HepG2 (cell line): ENCODE measurements around the gene USP19. TPM values are rescaled to one million over a fixed set of nuclear protein-coding genes. Genes with fewer than 3 reads are reported as not detected.

ENCODE experiments used
- CEBPG ChIP-seq: IDR thresholded peaks from 2 replicates; pipeline ENCODE4 v1.6.1; 2016
- DNMT1 ChIP-seq: sonication (generic); formaldehyde crosslinking; IDR thresholded peaks from 2 replicates; pipeline ENCODE4 v1.5.1; 2020; ENCODE audit warnings: mild to moderate bottlenecking, missing genetic modification reagents
- ERF ChIP-seq: IDR thresholded peaks from 2 replicates; pipeline ENCODE4 v1.6.1; 2018; ENCODE audit warnings: missing biosample characterization, missing genetic modification reagents
- ETV6 ChIP-seq: sonication (generic); formaldehyde crosslinking; conservative IDR thresholded peaks from 2 replicates; pipeline ENCODE4 v1.4.0; 2020; ENCODE audit warnings: missing genetic modification reagents
- HNRNPL ChIP-seq: fragments of 200-400 bp; formaldehyde crosslinking; IDR thresholded peaks from 2 replicates; pipeline ENCODE4 v1.6.1; 2017; ENCODE audit warnings: mild to moderate bottlenecking, low read depth, low read length
- IRX3 ChIP-seq: sonication (generic); formaldehyde crosslinking; IDR thresholded peaks from 2 replicates; pipeline ENCODE4 v1.8.1; 2023; ENCODE audit warnings: mild to moderate bottlenecking, low read depth, missing genetic modification reagents, borderline replicate concordance
- KAT2B ChIP-seq: fragments of 150-350 bp; IDR thresholded peaks from 2 replicates; pipeline ENCODE4 v1.6.1; 2014; ENCODE audit warnings: low read depth, low read length, borderline replicate concordance
- MED1 ChIP-seq: sonication (generic); formaldehyde crosslinking; IDR thresholded peaks from 2 replicates; pipeline ENCODE4 v1.4.0; 2020; ENCODE audit warnings: missing genetic modification reagents
- MZF1 ChIP-seq: sonication (generic); formaldehyde crosslinking; IDR thresholded peaks from 2 replicates; pipeline ENCODE4 v1.8.1; 2023; ENCODE audit warnings: mild to moderate bottlenecking, missing genetic modification reagents, borderline replicate concordance
- NFIC ChIP-seq: IDR thresholded peaks from 2 replicates; pipeline ENCODE4 v1.6.1; 2012; ENCODE audit warnings: mild to moderate bottlenecking, low read length, inconsistent platforms
- NR2C2 ChIP-seq: sonication (generic); formaldehyde crosslinking; IDR thresholded peaks from 2 replicates; pipeline ENCODE4 v1.4.0; 2020; ENCODE audit warnings: missing genetic modification reagents, mild to moderate bottlenecking, moderate library complexity, borderline replicate concordance
- NR2F2 ChIP-seq: IDR thresholded peaks from 2 replicates; pipeline ENCODE4 v1.6.1; 2012; ENCODE audit warnings: low read depth, inconsistent platforms, borderline replicate concordance
- NR2F6 ChIP-seq, 2 experiments: IDR thresholded peaks; 2 replicates each; pipeline ENCODE4 v1.6.1; 2016; ENCODE audit warnings: antibody characterized with exemption in 1 of 2, mild to moderate bottlenecking in 1 of 2
- POLR2AphosphoS5 ChIP-seq: IDR thresholded peaks from 2 replicates; pipeline ENCODE4 v1.6.1; 2012; ENCODE audit warnings: low read depth, low read length
- RAD51 ChIP-seq: fragments of 450-650 bp; IDR thresholded peaks from 2 replicates; pipeline ENCODE4 v1.6.1; 2016; ENCODE audit warnings: borderline replicate concordance
- RARA ChIP-seq: IDR thresholded peaks from 2 replicates; pipeline ENCODE4 v1.6.1; 2016; ENCODE audit warnings: missing genetic modification reagents, missing compliant biosample characterization
- SNAPC2 ChIP-seq: sonication (generic); formaldehyde crosslinking; IDR thresholded peaks from 2 replicates; pipeline ENCODE4 v1.8.1; 2022; ENCODE audit warnings: mild to moderate bottlenecking, missing genetic modification reagents
- SP5 ChIP-seq: IDR thresholded peaks from 2 replicates; pipeline ENCODE4 v1.6.1; 2016; ENCODE audit warnings: low read depth, borderline replicate concordance
- ZC3H13 ChIP-seq: sonication (generic); formaldehyde crosslinking; IDR thresholded peaks from 2 replicates; pipeline ENCODE4 v1.8.1; 2023; ENCODE audit warnings: mild to moderate bottlenecking, missing genetic modification reagents, moderate library complexity
- ZNF205 ChIP-seq: IDR thresholded peaks from 2 replicates; pipeline ENCODE4 v1.6.1; 2018; ENCODE audit warnings: missing biosample characterization, missing genetic modification reagents
- ZNF263 ChIP-seq: sonication (generic); formaldehyde crosslinking; IDR thresholded peaks from 2 replicates; pipeline ENCODE4 v1.4.0; 2020; ENCODE audit warnings: missing genetic modification reagents
- ZNF496 ChIP-seq: sonication (generic); formaldehyde crosslinking; IDR thresholded peaks from 2 replicates; pipeline ENCODE4 v1.8.1; 2023; ENCODE audit warnings: mild to moderate bottlenecking, moderate library complexity, missing genetic modification reagents; ENCODE audit not compliant: insufficient replicate concordance
- ZNF616 ChIP-seq: sonication (generic); formaldehyde crosslinking; IDR thresholded peaks from 2 replicates; pipeline ENCODE4 v1.5.0; 2020; ENCODE audit warnings: low read depth, mild to moderate bottlenecking, missing genetic modification reagents
- polyA plus RNA-seq, 8 experiments: library from polyadenylated mRNA; depleted of rRNA in 3 of 8; stranded (reverse) in 7 of 8; unstranded in 1 of 8; fragments of >200 nt; fragmentation: Illumina TruSeq in 4 of 8; extraction: Trizol in 4 of 8; gene quantifications; 2 replicates each; pipeline versions ENCODE4 v1.2.1 to v1.2.3, GENCODE V29; 2011 to 2016; ENCODE audit warnings: low read depth in 4 of 8, missing spikeins in 1 of 8, mixed read lengths in 1 of 8; ENCODE audit not compliant: insufficient read depth in 1 of 8
- total RNA-seq, 5 experiments: library from RNA; depleted of rRNA; stranded (reverse); fragments of >200 nt; fragmentation: Illumina TruSeq; extraction: Trizol; gene quantifications; 2 replicates each; pipeline ENCODE4 v1.2.3, GENCODE V29; 2016; ENCODE audit warnings: low read depth in 1 of 5
- TF ChIP-seq, protein P1 (sequence below): sonication (generic); formaldehyde crosslinking; IDR thresholded peaks from 2 replicates; pipeline ENCODE4 v1.9.0; 2021; ENCODE audit warnings: missing genetic modification reagents, borderline replicate concordance
- TF ChIP-seq, protein P2 (sequence below): sonication (generic); formaldehyde crosslinking; IDR thresholded peaks from 2 replicates; pipeline ENCODE4 v1.4.0; 2020; ENCODE audit warnings: missing genetic modification reagents
- TF ChIP-seq, protein P3 (sequence below): sonication (generic); formaldehyde crosslinking; IDR thresholded peaks from 2 replicates; pipeline ENCODE4 v1.4.0; 2020; ENCODE audit warnings: missing genetic modification reagents
- TF ChIP-seq, protein P4 (sequence below): sonication (generic); formaldehyde crosslinking; IDR thresholded peaks from 2 replicates; pipeline ENCODE4 v1.4.0; 2020; ENCODE audit warnings: mild to moderate bottlenecking, missing genetic modification reagents

Gene USP19
- total and polyA plus RNA-seq, 2 of the 13 experiments (the other 11 are each of a cell fraction or from before 2014, with no cell fraction given): 28.3 to 31.7 TPM

DNA sequence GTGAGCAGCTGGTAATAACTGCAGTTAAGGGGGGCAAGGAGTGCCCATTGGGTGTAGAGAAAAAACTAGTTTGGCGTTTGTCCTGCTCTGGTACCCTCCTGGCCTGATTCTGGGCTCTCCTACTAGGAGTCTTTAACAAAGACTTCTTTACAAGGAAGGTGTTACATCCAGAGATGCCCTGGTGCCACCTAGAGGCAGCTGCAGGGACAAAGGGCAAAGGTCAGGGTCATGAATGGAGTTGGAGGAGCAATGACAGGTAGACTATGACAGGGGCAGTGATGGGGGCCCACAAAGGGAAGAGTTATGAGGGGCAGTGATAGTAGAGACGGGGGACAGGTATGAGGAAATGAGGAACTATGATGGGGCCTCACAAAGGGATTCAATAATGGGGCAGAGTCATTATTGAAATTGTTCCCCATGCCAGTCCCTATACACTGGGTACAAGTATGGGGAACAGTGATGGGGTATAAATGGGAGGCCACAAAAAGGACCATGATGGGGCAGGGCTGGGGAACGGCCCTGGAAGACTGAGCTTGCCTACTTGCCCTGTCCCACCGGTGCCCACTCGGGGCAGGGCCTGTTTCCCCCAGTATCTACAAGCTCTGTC, 37.6 kb upstream of the USP19 start (continued):
- TF ChIP-seq NR2C2 (peak; percentile 95), NR2F2 (peak; percentile 93), HNRNPL (no peak), ZNF496 (CRISPR knock-in tag) (no peak), ZC3H13 (CRISPR knock-in tag) (no peak), SP5 (CRISPR knock-in tag) (no peak), RAD51 (no peak), ETV6 (CRISPR knock-in tag) (no peak), ZNF205 (0 out of 2 replicates have a peak, but pooled peaks have one; percentile 17), CEBPG (CRISPR knock-in tag) (0 out of 2 replicates have a peak, but pooled peaks have one; percentile 8), NR2F6 (IDR thresholded peaks at IDR 0.05) (peak; percentile 100), NR2F6 (CRISPR knock-in tag; IDR thresholded peaks at IDR 0.05) (peak; percentile 100), MZF1 (CRISPR knock-in tag) (no peak), RARA (CRISPR knock-in tag) (peak; percentile 53), NFIC (no peak), KAT2B (no peak), POLR2AphosphoS5 (peak; percentile 48; the same call in 1 of the 2 replicates), ERF (no peak), MED1 (CRISPR knock-in tag) (no peak), ZNF263 (no peak), DNMT1 (CRISPR knock-in tag) (no peak), SNAPC2 (no peak), IRX3 (no peak), ZNF616 (no peak)
- TF ChIP-seq, protein P1, sequence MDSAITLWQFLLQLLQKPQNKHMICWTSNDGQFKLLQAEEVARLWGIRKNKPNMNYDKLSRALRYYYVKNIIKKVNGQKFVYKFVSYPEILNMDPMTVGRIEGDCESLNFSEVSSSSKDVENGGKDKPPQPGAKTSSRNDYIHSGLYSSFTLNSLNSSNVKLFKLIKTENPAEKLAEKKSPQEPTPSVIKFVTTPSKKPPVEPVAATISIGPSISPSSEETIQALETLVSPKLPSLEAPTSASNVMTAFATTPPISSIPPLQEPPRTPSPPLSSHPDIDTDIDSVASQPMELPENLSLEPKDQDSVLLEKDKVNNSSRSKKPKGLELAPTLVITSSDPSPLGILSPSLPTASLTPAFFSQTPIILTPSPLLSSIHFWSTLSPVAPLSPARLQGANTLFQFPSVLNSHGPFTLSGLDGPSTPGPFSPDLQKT (CRISPR knock-in tag): no peak
- TF ChIP-seq, protein P2, sequence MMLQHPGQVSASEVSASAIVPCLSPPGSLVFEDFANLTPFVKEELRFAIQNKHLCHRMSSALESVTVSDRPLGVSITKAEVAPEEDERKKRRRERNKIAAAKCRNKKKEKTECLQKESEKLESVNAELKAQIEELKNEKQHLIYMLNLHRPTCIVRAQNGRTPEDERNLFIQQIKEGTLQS (CRISPR knock-in tag): no peak
- TF ChIP-seq, protein P3, sequence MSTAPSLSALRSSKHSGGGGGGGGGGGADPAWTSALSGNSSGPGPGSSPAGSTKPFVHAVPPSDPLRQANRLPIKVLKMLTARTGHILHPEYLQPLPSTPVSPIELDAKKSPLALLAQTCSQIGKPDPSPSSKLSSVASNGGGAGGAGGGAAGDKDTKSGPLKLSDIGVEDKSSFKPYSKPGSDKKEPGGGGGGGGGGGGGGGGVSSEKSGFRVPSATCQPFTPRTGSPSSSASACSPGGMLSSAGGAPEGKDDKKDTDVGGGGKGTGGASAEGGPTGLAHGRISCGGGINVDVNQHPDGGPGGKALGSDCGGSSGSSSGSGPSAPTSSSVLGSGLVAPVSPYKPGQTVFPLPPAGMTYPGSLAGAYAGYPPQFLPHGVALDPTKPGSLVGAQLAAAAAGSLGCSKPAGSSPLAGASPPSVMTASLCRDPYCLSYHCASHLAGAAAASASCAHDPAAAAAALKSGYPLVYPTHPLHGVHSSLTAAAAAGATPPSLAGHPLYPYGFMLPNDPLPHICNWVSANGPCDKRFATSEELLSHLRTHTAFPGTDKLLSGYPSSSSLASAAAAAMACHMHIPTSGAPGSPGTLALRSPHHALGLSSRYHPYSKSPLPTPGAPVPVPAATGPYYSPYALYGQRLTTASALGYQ: no peak
- TF ChIP-seq, protein P4, sequence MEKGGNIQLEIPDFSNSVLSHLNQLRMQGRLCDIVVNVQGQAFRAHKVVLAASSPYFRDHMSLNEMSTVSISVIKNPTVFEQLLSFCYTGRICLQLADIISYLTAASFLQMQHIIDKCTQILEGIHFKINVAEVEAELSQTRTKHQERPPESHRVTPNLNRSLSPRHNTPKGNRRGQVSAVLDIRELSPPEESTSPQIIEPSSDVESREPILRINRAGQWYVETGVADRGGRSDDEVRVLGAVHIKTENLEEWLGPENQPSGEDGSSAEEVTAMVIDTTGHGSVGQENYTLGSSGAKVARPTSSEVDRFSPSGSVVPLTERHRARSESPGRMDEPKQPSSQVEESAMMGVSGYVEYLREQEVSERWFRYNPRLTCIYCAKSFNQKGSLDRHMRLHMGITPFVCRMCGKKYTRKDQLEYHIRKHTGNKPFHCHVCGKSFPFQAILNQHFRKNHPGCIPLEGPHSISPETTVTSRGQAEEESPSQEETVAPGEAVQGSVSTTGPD (CRISPR knock-in tag): no peak
